Measurements from ENCODE around the gene CES5A. TPM values are rescaled to one million over a fixed set of nuclear protein-coding genes. Genes with fewer than 3 reads are reported as not detected.

CES5A gene
- total RNA-seq, 1 donor, result not detected

GRCh38 chr16:55889518-55889917, 14.3 kb upstream of the CES5A start:
- no peaks in the 10 kb centered on the region for H3K27me3 ChIP-seq (ENCODE audit: insufficient read depth, low read length)
- DNase-seq (ENCODE audit: insufficient read length, low spot score, missing footprints), result no peak
- H3K27ac ChIP-seq (ENCODE audit: low read depth, low read length), result no peak overlapping the region
- no peak overlapping the region for H2AFZ ChIP-seq (ENCODE audit: low read length)
- no peaks in the 10 kb centered on the region for H3K9me3 ChIP-seq (ENCODE audit: low read depth, low read length)
- TF ChIP-seq, protein P1, sequence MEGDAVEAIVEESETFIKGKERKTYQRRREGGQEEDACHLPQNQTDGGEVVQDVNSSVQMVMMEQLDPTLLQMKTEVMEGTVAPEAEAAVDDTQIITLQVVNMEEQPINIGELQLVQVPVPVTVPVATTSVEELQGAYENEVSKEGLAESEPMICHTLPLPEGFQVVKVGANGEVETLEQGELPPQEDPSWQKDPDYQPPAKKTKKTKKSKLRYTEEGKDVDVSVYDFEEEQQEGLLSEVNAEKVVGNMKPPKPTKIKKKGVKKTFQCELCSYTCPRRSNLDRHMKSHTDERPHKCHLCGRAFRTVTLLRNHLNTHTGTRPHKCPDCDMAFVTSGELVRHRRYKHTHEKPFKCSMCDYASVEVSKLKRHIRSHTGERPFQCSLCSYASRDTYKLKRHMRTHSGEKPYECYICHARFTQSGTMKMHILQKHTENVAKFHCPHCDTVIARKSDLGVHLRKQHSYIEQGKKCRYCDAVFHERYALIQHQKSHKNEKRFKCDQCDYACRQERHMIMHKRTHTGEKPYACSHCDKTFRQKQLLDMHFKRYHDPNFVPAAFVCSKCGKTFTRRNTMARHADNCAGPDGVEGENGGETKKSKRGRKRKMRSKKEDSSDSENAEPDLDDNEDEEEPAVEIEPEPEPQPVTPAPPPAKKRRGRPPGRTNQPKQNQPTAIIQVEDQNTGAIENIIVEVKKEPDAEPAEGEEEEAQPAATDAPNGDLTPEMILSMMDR (IDR thresholded peaks at IDR 0.05; ENCODE audit: extremely low read depth, low read depth, low read length), result no peak
- H3K79me2 ChIP-seq (ENCODE audit: insufficient read depth, low read length), result no peaks in the 10 kb centered on the region
- H3K4me3 ChIP-seq (ENCODE audit: insufficient read depth, low read length), result no peak overlapping the region
- no peaks in the 10 kb centered on the region for H3K36me3 ChIP-seq (ENCODE audit: insufficient read depth, low read length)
- H3K4me1 ChIP-seq (ENCODE audit: insufficient read depth, low read length), result no peaks in the 10 kb centered on the region
- H4K20me1 ChIP-seq (ENCODE audit: insufficient read depth, low read length), result no peaks in the 10 kb centered on the region
- H3K4me2 ChIP-seq (ENCODE audit: insufficient read depth, low read length), result no peak overlapping the region

GRCh38 chr16:55888546-55888945, 13.4 kb upstream of the CES5A start:
- TF ChIP-seq, protein P1 (IDR thresholded peaks at IDR 0.05; ENCODE audit: extremely low read depth, low read depth, low read length), result no peak
- Histone ChIP-seq H4K20me1 (ENCODE audit: insufficient read depth, low read length) (no peaks in the 10 kb centered on the region), H3K79me2 (ENCODE audit: insufficient read depth, low read length) (no peaks in the 10 kb centered on the region), H3K9me3 (ENCODE audit: low read depth, low read length) (no peaks in the 10 kb centered on the region), H3K4me1 (ENCODE audit: insufficient read depth, low read length) (no peaks in the 10 kb centered on the region), H3K27ac (ENCODE audit: low read depth, low read length) (no peak overlapping the region), H3K4me3 (ENCODE audit: insufficient read depth, low read length) (no peak overlapping the region), H3K27me3 (ENCODE audit: insufficient read depth, low read length) (no peaks in the 10 kb centered on the region), H3K36me3 (ENCODE audit: insufficient read depth, low read length) (no peaks in the 10 kb centered on the region), H2AFZ (ENCODE audit: low read length) (no peak overlapping the region), H3K4me2 (ENCODE audit: insufficient read depth, low read length) (no peak overlapping the region)
- DNase-seq (ENCODE audit: insufficient read length, low spot score, missing footprints), result no peak

DNA sequence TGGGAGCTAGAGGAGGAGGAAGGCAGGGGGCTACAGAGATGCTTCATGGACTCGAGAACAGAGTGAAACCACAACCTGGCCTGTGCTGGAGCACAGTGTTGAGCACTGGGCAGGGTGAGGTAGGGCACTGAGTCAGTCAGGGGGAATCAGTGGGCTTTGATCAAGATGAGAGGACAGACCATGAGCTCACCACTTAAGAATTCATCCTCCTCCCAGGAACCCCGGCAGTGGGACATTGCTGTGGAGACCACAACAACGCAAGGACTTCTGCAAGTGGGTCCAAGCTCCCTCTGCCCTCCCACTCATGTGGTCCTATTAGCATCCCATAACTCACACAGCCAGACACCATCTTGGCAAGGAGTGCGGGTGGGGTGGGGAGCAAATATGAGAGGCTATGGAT, 1.7 kb upstream of the CES5A start:
- Histone ChIP-seq H3K27me3 (ENCODE audit: insufficient read depth, low read length) (no peaks in the 10 kb centered on the region), H3K36me3 (ENCODE audit: insufficient read depth, low read length) (no peaks in the 10 kb centered on the region), H3K27ac (ENCODE audit: low read depth, low read length) (no peak overlapping the region), H3K9me3 (ENCODE audit: low read depth, low read length) (no peaks in the 10 kb centered on the region), H2AFZ (ENCODE audit: low read length) (no peak overlapping the region), H3K4me2 (ENCODE audit: insufficient read depth, low read length) (no peak overlapping the region), H4K20me1 (ENCODE audit: insufficient read depth, low read length) (no peaks in the 10 kb centered on the region), H3K4me1 (ENCODE audit: insufficient read depth, low read length) (no peaks in the 10 kb centered on the region), H3K79me2 (ENCODE audit: insufficient read depth, low read length) (no peaks in the 10 kb centered on the region), H3K4me3 (ENCODE audit: insufficient read depth, low read length) (no peak overlapping the region)
- TF ChIP-seq, protein P1 (IDR thresholded peaks at IDR 0.05; ENCODE audit: extremely low read depth, low read depth, low read length), result no peak
- DNase-seq (ENCODE audit: insufficient read length, low spot score, missing footprints), result no peak

DNA sequence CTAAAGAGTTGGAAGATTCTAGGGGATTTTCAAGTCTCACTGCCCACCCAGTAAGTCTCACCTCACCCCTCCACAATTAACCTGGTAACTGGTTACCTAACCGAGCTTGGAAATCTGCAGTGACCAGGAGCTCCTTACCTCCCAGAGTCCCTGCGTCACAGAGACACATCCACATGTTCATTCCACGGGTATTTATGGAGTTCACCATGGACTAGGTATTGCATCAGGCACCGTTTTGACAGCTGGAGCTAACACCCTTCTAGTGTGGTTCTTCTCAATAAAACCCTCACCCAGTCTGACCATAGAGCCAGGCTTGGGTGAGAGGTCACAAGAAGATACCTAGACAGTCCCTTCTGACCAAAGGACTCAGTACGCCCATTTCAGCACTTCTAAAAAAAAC, 2.1 kb downstream of the CES5A start:
- Histone ChIP-seq H3K4me1 (ENCODE audit: insufficient read depth, low read length) (no peaks in the 10 kb centered on the region), H3K27me3 (ENCODE audit: insufficient read depth, low read length) (no peaks in the 10 kb centered on the region), H4K20me1 (ENCODE audit: insufficient read depth, low read length) (no peaks in the 10 kb centered on the region), H3K9me3 (ENCODE audit: low read depth, low read length) (no peaks in the 10 kb centered on the region), H2AFZ (ENCODE audit: low read length) (no peak overlapping the region), H3K4me3 (ENCODE audit: insufficient read depth, low read length) (no peak overlapping the region), H3K36me3 (ENCODE audit: insufficient read depth, low read length) (no peaks in the 10 kb centered on the region), H3K79me2 (ENCODE audit: insufficient read depth, low read length) (no peaks in the 10 kb centered on the region), H3K27ac (ENCODE audit: low read depth, low read length) (no peak overlapping the region), H3K4me2 (ENCODE audit: insufficient read depth, low read length) (no peak overlapping the region)
- DNase-seq (ENCODE audit: insufficient read length, low spot score, missing footprints), result no peak
- TF ChIP-seq, protein P1 (IDR thresholded peaks at IDR 0.05; ENCODE audit: extremely low read depth, low read depth, low read length), result no peak

All from osteoblast (primary cell).